ENCODE data around the gene HOXD12.
A peak's percentile ranks its signal among the peaks of the same experiment; 100 is the strongest.

The HOXD12 gene

GRCh38 chr2:176107731-176108181 is 8.2 kb downstream of the HOXD12 start:
- DNase-seq: no peak

GRCh38 chr2:176109192-176109901 is 9.8 kb downstream of the HOXD12 start:
- DNase-seq: no peak

- DNase-seq: no peak
Observed at GRCh38 chr2:176109946-176110345, 10.4 kb downstream of the HOXD12 start.

- DNase-seq: no peak
Observed at GRCh38 chr2:176110415-176111308, 11.1 kb downstream of the HOXD12 start.

- DNase-seq: peak; percentile 81
Observed at GRCh38 chr2:176111309-176111663, 11.7 kb downstream of the HOXD12 start.

GRCh38 chr2:176111846-176112374 is 12.3 kb downstream of the HOXD12 start:
- no peak for DNase-seq

- DNase-seq: no peak
Observed at GRCh38 chr2:176112375-176113302, 13.0 kb downstream of the HOXD12 start.

GRCh38 chr2:176114120-176114929 is 14.7 kb downstream of the HOXD12 start:
- DNase-seq: peak; percentile 70

- no peak for DNase-seq
Observed at GRCh38 chr2:176114930-176115625, 15.5 kb downstream of the HOXD12 start.

GRCh38 chr2:176115883-176116813 is 16.6 kb downstream of the HOXD12 start, which contains the start of gene HOXD10:
HOXD10 (plus strand) TSS chr2:176116778; CDS start chr2:176116834, 56 bp downstream.
- DNase-seq: peak; percentile 65

GRCh38 chr2:176117162-176117822 is 17.7 kb downstream of the HOXD12 start:
- DNase-seq: no peak

- DNase-seq: no peak
Observed at GRCh38 chr2:176117823-176118371, 18.3 kb downstream of the HOXD12 start.

- DNase-seq: peak; percentile 69
Observed at GRCh38 chr2:176118601-176119339, 19.2 kb downstream of the HOXD12 start.

- no peak for DNase-seq
Observed at GRCh38 chr2:176120364-176121189, 21.0 kb downstream of the HOXD12 start.

- no peak for DNase-seq
Observed at GRCh38 chr2:176121190-176122051, 21.8 kb downstream of the HOXD12 start.

- peak; percentile 34 for DNase-seq
Observed at GRCh38 chr2:176122052-176122682, 22.6 kb downstream of the HOXD12 start.
